Esophagus squamous epithelium (tissue), 4 donors: ENCODE data around the gene C19orf67.

Experiments used
- POLR2A ChIP-seq, 4 donors: fragments of 450-650 bp; IDR thresholded peaks; one replicate each; pipeline ENCODE4 v1.6.1; 2017; ENCODE audit warnings: antibody characterized with exemption in 4 of 4, mild to moderate bottlenecking in 4 of 4, moderate library complexity in 3 of 4
- TF ChIP-seq, protein P1 (sequence below), 6 experiments: fragments of 450-650 bp in 4 of 6; fragments of 200-600 bp in 2 of 6; sonication (generic) in 2 of 6; IDR thresholded peaks; one replicate each; pipeline ENCODE4 v1.5.1; 2016 to 2019; ENCODE audit warnings: antibody characterized with exemption in 6 of 6, mild to moderate bottlenecking in 4 of 6, moderate library complexity in 4 of 6

DNA sequence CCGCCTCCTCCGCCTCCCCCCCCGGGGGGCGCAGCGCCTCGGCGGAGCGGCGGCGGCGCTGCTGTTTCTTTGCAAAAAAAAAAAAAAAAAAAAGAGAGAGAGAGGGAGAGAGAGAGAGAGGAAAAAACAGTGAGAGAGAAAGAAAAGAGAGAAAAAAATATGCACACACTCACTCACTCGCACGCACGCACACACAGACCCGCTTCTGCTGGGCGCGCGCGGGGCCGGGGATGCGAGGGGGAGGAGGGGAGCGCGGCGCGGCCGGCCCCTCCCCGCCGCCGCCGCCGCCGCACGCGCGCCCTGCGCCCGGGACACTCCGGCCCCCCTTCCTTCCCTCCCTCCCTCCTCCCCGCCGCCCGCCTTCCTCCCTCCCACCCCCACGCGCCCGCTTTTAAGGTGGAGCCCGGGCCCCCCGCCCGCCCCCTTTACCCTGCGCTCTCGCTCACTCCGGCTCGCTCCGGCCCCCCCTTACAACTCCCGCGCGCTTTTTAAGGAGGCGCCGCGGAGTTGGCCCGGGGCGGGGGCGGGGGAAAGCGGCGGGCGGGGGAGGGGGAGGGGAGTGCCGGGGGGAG is 5.0 kb upstream of the C19orf67 start, which contains the start of gene SAMD1:
- TF ChIP-seq, protein P1, sequence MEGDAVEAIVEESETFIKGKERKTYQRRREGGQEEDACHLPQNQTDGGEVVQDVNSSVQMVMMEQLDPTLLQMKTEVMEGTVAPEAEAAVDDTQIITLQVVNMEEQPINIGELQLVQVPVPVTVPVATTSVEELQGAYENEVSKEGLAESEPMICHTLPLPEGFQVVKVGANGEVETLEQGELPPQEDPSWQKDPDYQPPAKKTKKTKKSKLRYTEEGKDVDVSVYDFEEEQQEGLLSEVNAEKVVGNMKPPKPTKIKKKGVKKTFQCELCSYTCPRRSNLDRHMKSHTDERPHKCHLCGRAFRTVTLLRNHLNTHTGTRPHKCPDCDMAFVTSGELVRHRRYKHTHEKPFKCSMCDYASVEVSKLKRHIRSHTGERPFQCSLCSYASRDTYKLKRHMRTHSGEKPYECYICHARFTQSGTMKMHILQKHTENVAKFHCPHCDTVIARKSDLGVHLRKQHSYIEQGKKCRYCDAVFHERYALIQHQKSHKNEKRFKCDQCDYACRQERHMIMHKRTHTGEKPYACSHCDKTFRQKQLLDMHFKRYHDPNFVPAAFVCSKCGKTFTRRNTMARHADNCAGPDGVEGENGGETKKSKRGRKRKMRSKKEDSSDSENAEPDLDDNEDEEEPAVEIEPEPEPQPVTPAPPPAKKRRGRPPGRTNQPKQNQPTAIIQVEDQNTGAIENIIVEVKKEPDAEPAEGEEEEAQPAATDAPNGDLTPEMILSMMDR (IDR thresholded peaks at IDR 0.05), result no peak
- no peak for TF ChIP-seq POLR2A (IDR thresholded peaks at IDR 0.05)
